Umbilical cord (tissue), 2 donors: ENCODE measurements around the gene LYSMD2. TPM values are rescaled to one million over a fixed set of nuclear protein-coding genes. Genes with fewer than 3 reads are reported as not detected.
"Not testable (repeated sequence)": the region's sequence is repeated elsewhere in the genome, so short reads cannot be mapped to it uniquely, and the experiment has no call there.

Experiments
- DNase-seq: peaks from one replicate; pipeline ENCODE4 v3.0.0-alpha.2; 2015; ENCODE audit warnings: low spot score
- total RNA-seq: library from RNA; depleted of rRNA; stranded (reverse); fragments of >200 nt; gene quantifications from one replicate; pipeline ENCODE4 v1.2.3, GENCODE V29; 2014; ENCODE audit warnings: low replicate concordance; ENCODE audit not compliant: insufficient read depth

Gene LYSMD2, protein sequence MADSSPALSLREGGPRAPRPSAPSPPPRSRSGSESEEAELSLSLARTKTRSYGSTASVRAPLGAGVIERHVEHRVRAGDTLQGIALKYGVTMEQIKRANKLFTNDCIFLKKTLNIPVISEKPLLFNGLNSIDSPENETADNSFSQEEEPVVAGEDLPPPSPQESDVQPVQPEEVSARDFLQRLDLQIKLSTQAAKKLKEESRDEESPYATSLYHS
- 8.4 TPM for total RNA-seq

GRCh38 chr15:51737522-51738305 is at the start of gene LYSMD2:
TSS of gene LYSMD2 (minus strand) at chr15:51737655. CDS start at chr15:51737622, 33 bp downstream.
- DNase-seq, result peak; percentile 78

- not testable (repeated sequence) for DNase-seq
Measured at GRCh38 chr15:51787130-51787529, 49.7 kb upstream of the LYSMD2 start.

DNA sequence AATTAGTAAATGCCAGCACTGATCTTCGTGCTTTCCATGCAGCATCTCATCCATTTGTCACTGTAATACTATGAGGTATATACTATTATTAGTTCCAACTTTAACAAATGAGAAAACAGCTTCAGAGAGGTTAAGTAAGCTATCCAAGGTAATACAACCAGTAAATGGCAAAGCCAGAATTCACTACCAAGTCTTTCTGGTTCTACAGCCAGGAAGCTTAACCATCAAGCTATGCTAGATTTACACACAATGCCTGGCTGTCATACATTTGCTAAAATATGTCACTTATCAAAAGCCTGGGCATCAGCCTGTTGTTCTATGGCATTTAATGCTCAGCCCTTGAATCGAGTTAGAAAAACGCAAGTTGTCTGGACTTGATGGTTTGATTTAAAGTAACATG is 46.5 kb upstream of the LYSMD2 start:
- DNase-seq, result no peak

DNA sequence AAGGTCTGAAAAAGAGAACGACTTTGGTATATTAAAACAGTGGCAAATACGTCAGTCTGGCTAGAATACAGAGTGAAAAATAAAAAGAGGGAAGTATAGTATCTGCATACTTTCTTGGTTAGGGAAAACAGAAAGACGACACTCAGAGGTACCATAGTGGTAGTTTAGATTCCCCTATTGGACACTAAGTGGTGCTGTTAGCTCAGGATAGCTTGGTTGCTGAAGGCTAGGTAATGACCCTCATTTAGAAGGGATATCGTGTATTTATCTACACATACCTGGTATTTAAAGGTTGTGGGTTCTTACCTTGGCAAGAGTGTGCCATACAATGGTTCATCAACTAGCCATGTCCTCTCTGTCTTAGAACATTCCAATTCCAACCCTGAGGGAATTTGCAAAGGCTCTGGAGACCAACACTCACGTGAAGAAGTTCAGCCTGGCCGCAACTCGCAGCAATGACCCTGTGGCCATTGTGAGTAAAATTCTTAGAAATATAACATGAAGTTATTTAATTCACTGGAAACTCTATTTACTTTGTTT is 45.0 kb upstream of the LYSMD2 start:
- DNase-seq, result no peak

GRCh38 chr15:51781506-51781905 is 44.1 kb upstream of the LYSMD2 start:
- DNase-seq, result no peak

- DNase-seq, result no peak
Measured at GRCh38 chr15:51780636-51781035, 43.2 kb upstream of the LYSMD2 start.

DNA sequence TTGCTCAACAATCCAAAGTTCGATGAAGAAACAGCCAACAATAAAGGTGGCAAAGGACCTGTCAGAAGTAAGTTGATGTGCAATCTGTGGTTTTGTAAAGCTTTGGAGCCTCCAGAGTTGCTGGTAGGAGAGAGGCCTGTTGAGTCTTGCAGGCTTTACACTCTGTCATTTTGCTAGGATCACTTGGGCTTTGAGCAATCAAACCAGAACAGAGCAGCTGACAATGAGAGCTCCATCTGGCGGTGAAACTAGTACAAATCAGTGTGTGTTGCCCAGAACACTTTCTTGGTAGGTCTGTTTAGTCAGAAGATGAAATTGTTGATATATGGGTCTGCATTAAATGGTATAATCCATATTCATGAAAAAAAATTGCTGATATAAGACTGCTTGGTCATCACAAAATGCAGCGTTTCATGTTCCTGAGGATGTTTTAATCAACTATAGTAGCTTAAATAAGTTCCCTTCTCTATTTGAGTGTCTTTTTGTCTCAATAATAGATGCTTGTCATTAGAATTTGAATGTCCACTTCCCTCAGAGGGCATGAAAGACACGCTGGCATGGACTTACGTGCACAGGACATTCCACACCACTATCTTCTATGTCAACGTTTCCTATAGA is 39.6 kb upstream of the LYSMD2 start:
- DNase-seq, result peak; percentile 90

DNA sequence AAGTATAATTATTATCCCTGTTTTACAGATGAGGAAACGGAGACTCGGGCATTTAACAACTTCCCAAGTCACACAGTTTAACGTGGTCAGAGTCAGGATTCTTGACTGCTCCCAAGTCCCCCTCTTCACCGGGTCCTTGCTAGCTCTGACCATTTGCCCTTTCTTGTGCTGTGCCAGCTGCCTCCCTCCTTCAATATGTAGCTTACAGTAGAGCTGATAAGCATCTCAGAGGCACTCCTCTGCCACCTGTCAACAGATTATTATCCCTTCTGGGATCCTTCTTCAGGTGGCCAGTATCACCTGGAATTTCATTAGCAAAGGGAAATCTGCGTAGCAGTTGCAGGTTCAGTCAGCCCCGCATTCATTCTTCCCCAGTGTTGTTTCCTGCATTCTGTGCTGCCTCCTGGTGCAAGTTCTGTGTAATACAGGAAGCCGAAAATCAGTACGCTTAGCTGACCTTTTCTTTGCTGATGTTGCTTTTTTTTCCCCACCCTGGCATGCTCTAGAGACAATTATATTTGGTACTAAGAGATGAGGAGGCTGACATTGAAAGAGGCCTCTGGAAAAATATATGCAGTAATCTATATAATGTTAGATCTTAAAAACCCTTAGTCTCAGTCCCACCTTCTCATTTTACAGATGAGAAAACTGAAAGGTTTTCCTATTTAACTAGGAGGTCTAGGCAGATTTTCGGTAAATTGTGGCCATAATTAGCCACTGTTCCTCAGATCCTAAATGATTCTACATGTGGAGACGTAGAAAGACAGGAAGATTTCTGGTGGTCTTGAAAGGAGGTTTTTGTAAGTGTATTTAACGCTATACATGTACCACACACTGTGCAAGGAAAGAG is 38.7 kb upstream of the LYSMD2 start:
- peak; percentile 70 for DNase-seq

DNA sequence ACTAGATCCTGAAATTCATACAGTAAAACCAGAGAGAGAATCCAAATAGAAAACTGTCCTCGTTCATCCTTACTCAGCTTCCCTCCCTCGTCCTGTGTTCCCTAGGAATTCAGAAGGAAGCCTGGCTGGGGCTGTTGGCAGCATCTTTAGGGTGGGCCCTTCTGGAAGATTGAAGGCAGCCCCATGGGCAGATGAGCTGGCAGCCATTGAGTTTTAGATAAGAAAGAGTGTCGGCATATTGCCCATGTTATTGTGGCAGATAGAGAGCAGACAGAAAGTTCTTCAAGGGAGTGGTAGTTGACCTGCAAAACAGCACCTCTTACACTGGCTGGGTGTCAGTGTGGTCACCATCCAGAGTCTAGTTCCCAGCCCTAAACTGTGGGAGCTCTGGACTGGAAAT is 37.5 kb upstream of the LYSMD2 start:
- DNase-seq, result no peak

GRCh38 chr15:51771773-51772172 is 34.3 kb upstream of the LYSMD2 start:
- no peak for DNase-seq

DNA sequence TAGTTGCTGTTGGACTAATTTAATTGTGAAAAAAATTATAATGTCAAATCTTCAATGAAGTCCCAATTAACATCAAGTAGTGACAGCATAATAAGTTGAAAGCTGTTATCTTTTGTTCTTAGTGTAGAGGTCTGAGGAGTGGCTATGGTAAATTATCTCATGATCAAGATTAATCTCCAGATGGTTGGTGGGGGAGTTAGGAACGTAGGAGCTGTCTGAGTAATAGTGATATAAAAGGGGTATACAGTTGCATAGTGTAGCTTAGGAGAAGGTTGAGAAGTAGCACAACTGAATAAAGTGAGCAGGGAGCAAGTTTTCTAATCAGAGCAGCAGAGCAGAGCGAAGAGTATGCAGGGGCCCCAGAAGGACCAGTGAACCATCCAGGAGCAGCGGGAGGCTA is 33.4 kb upstream of the LYSMD2 start:
- no peak for DNase-seq

- DNase-seq, result no peak
Measured at GRCh38 chr15:51768018-51768417, 30.6 kb upstream of the LYSMD2 start.

DNA sequence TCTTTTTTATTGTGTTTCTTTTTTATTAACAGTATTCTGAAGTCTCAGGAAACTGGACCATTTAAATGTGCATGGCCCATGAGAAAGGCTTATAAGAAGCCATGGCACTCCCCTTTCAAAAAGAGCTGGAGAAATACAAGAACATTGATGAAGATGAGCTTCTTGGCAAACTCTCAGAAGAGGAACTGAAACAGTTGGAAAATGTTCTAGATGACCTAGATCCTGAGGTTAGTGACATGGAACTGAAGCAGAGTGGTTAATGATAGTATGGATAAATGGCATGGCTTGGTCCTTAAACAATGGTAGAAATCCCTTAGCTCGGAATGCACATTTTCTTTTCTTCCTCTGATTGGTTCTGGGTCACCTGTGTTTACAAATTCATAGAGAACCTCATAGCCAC is 28.9 kb upstream of the LYSMD2 start:
- no peak for DNase-seq

- DNase-seq, result no peak
Measured at GRCh38 chr15:51765751-51766150, 28.3 kb upstream of the LYSMD2 start.

DNA sequence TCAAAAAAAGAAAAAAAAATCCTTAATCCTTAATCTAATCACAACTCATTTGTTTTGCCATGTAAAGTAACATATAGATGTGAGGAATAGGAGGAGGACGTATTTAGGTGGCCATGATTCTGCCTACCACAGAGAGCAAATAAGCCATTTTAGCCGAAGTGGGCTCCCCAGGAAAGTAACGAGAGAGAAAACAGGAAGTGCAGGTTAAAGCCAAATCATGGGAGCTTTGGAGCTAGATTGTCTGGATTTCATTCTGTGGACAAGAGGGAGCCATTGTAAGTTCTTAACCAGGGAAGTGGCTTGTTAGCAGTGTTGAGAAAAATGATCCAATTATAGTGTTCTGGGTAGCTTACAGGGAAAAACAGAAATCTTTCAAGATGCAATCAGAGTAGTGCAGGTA is 23.4 kb upstream of the LYSMD2 start:
- no peak for DNase-seq

DNA sequence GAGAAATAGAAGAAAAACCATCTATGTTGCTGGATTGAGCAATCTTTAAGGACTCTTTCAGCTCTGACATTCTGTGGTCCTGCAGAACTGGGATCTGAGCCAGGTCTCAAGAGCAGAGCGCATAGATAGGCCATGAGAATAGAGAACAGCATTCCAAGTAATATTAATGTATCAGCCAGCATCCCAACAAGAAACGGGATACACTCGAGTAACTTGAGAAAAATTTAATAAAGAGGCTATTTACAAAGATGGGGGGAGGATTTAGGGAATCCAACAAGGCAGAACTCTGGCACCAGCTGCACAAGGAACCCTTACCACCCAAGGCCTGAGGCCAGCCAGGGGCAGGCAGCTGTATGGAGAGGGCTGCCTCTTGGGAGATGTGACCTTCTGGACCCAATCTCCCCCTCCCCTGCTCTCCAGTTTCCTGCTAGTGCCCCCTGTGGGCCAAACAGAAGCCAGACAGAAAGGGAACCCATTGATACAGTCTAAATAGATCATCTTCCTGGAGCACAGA is 22.2 kb upstream of the LYSMD2 start:
- DNase-seq, result peak; percentile 93

GRCh38 chr15:51758645-51759044 is 21.2 kb upstream of the LYSMD2 start:
- DNase-seq, result peak; percentile 93

DNA sequence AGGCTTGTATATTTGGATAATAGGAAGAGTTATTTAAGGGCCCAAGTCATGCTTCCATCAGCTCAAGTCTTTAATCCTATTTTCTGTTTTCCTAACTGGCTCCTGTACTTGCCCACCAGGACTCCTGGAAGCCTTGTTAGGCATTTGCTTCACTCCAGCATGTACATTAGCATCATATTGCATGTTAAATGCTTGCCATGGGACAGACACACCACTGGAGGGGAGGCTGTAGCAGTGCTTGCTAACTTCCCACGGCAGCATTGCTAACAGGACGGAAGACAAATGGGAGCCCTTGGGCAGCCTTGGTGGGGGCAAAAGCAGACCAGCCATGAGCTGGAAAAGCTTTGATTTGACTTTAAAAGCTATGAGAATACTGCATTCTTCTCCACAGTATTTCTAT is 20.0 kb upstream of the LYSMD2 start:
- DNase-seq, result no peak

DNA sequence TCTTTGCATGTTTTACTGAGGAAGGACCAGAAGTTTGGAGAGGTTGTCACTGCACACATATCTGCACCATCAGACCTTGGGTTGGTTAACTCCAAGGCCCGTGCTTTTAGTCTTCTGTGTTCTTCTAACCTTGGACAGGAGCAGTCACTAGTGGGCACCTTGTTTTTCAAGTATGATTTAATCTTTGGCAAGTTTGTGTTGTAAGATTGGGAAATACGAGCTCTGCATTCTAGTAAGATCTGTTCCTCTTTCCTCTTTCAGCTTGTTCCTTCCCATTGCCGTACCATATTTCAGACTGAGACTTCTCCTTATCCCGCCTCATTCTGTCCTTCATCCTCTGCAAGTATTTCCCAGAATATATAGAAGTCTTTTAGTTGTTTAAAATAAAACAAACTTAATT is 19.0 kb upstream of the LYSMD2 start:
- DNase-seq, result no peak

DNA sequence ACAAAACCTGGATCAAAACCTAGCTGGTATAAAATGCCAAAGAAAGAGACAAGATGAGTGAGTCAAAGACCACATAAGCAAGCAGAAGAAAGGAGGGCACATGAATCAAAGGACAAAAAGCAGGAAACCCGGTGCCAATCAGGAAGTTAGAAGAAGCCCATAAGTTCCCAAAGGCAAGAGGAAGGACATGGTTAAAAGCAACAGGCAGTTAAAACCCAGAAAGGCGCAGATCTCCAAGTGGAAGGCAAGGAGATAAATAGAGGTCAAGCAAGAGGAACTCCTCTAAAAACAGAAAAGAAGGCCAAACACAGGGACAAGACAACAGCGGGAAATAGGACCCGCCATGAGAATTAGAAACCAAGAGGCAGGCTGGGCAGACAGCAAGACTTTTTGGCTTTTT is 18.3 kb upstream of the LYSMD2 start:
- DNase-seq, result no peak

DNA sequence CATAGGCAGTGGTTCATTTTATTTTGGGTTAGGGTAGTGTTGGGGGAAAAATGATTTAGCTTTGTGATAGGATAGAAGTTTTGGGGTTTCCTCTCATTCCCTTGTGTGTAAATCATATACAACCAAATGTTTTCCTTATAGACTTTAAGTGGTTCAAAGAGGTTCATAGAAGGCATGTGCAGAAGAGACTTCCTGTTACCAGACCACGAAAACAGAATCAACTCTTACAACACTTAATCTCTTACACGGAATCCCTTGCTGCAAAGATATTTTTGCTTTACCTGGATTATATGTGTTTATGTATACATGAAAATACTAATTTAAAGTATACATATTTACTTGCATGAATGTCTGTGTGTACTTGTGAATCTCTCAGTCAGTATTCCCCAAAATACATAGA is 16.8 kb upstream of the LYSMD2 start:
- DNase-seq, result no peak
